ENCODE results near the gene PTPRT. TPM values are rescaled to one million over a fixed set of nuclear protein-coding genes. Genes with fewer than 3 reads are reported as not detected.

The PTPRT gene
- polyA plus RNA-seq, 4 donors, result 0.07 to 0.58 (median 0.27) TPM; not detected in 1

- 48 to 66% (median 58%) methylated on average over 6 of the region's 6 CpGs for WGBS, 3 donors
- Histone ChIP-seq H3K36me3 (ENCODE audit: control insufficient read depth in 3 of 3, insufficient read depth in 2 of 3, low read depth in 1 of 3, low read length in 3 of 3) (no peaks in the 10 kb centered on the region), H3K27me3 (ENCODE audit: control insufficient read depth in 3 of 3, insufficient read depth in 3 of 3, low read length in 3 of 3) (no peaks in the 10 kb centered on the region), H3K9me3 (ENCODE audit: control insufficient read depth in 2 of 2, insufficient read depth in 1 of 2, low read depth in 1 of 2, low read length in 1 of 2) (no peaks in the 10 kb centered on the region), H3K4me1 (ENCODE audit: control insufficient read depth in 3 of 3, insufficient read depth in 2 of 3, low read depth in 1 of 3, low read length in 2 of 3) (no peaks in the 10 kb centered on the region), H3K27ac (ENCODE audit: low read depth in 1 of 3, low read length in 2 of 3) (no peak overlapping the region), H3K4me3 (ENCODE audit: low read depth in 1 of 3, low read length in 3 of 3) (no peak overlapping the region)
- FAIRE-seq (no peak), DNase-seq (no peak)
Observed at GRCh38 chr20:42370075-42370474, 819.6 kb downstream of the PTPRT start.

DNA sequence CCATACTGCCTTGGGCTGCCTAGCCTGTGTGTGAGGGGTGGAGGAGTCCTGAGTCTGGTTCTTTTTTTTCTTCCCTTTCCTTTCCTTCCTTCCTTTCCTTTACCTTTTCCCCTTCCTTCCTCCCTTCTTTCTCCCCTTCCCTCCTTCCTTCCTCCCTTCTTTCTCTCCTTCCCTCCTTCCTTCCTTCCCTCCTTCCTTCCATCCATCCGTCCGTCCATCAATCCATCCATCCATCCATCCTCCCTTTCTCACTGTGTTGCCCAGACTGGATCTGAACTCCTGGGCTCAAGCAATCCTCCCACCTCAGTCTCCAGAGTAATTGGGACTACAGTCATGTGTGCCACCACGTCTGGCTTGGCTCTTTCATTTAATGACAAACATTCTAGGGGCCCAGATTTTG lies 820.8 kb downstream of the PTPRT start:
- 68 to 72% (median 70%) methylated on average over 3 of the region's 3 CpGs for WGBS, 3 donors
- FAIRE-seq, result no peak

GRCh38 chr20:42366626-42367025 lies 823.1 kb downstream of the PTPRT start:
- no peaks in the 10 kb centered on the region for H3K4me1 ChIP-seq (ENCODE audit: control insufficient read depth in 3 of 3, insufficient read depth in 2 of 3, low read depth in 1 of 3, low read length in 2 of 3)
- H3K4me3 ChIP-seq (ENCODE audit: low read depth in 1 of 3, low read length in 3 of 3), result no peak overlapping the region
- FAIRE-seq (no peak), DNase-seq (no peak)
- H3K36me3 ChIP-seq (ENCODE audit: control insufficient read depth in 3 of 3, insufficient read depth in 2 of 3, low read depth in 1 of 3, low read length in 3 of 3), result no peaks in the 10 kb centered on the region
- WGBS, 3 donors, result 65 to 66% (median 66%) methylated on average over 6 of the region's 6 CpGs
- H3K27ac ChIP-seq (ENCODE audit: low read depth in 1 of 3, low read length in 2 of 3), result no peak overlapping the region
- H3K9me3 ChIP-seq (ENCODE audit: control insufficient read depth in 2 of 2, insufficient read depth in 1 of 2, low read depth in 1 of 2, low read length in 1 of 2), result no peaks in the 10 kb centered on the region
- H3K27me3 ChIP-seq (ENCODE audit: control insufficient read depth in 3 of 3, insufficient read depth in 3 of 3, low read length in 3 of 3), result no peaks in the 10 kb centered on the region

More for the DNA sequence above, 820.8 kb downstream of the PTPRT start:
- Histone ChIP-seq H3K9me3 (ENCODE audit: control insufficient read depth in 2 of 2, insufficient read depth in 1 of 2, low read depth in 1 of 2, low read length in 1 of 2) (no peaks in the 10 kb centered on the region), H3K4me3 (ENCODE audit: low read depth in 1 of 3, low read length in 3 of 3) (no peak overlapping the region), H3K36me3 (ENCODE audit: control insufficient read depth in 3 of 3, insufficient read depth in 2 of 3, low read depth in 1 of 3, low read length in 3 of 3) (no peaks in the 10 kb centered on the region), H3K27me3 (ENCODE audit: control insufficient read depth in 3 of 3, insufficient read depth in 3 of 3, low read length in 3 of 3) (no peaks in the 10 kb centered on the region), H3K27ac (ENCODE audit: low read depth in 1 of 3, low read length in 2 of 3) (no peak overlapping the region), H3K4me1 (ENCODE audit: control insufficient read depth in 3 of 3, insufficient read depth in 2 of 3, low read depth in 1 of 3, low read length in 2 of 3) (no peaks in the 10 kb centered on the region)
- DNase-seq, result no peak

- Histone ChIP-seq H3K27me3 (ENCODE audit: control insufficient read depth in 3 of 3, insufficient read depth in 3 of 3, low read length in 3 of 3) (no peaks in the 10 kb centered on the region), H3K4me1 (ENCODE audit: control insufficient read depth in 3 of 3, insufficient read depth in 2 of 3, low read depth in 1 of 3, low read length in 2 of 3) (no peaks in the 10 kb centered on the region), H3K4me3 (ENCODE audit: low read depth in 1 of 3, low read length in 3 of 3) (no peak overlapping the region), H3K27ac (ENCODE audit: low read depth in 1 of 3, low read length in 2 of 3) (no peak overlapping the region), H3K36me3 (ENCODE audit: control insufficient read depth in 3 of 3, insufficient read depth in 2 of 3, low read depth in 1 of 3, low read length in 3 of 3) (no peaks in the 10 kb centered on the region), H3K9me3 (ENCODE audit: control insufficient read depth in 2 of 2, insufficient read depth in 1 of 2, low read depth in 1 of 2, low read length in 1 of 2) (no peaks in the 10 kb centered on the region)
- no peak for DNase-seq
- no peak for FAIRE-seq
- WGBS, 3 donors, result 62 to 66% (median 63%) methylated on average over 2 of the region's 2 CpGs
Observed at GRCh38 chr20:42364446-42364845, 825.3 kb downstream of the PTPRT start.

- WGBS, 3 donors, result 62 to 76% (median 64%) methylated on average over 6 of the region's 6 CpGs
- FAIRE-seq (no peak), DNase-seq (no peak)
Observed at GRCh38 chr20:42361402-42361970, 828.2 kb downstream of the PTPRT start.

GRCh38 chr20:42360621-42361020 lies 829.1 kb downstream of the PTPRT start:
- no peaks in the 10 kb centered on the region for H3K36me3 ChIP-seq (ENCODE audit: control insufficient read depth in 3 of 3, insufficient read depth in 2 of 3, low read depth in 1 of 3, low read length in 3 of 3)
- no peaks in the 10 kb centered on the region for H3K4me1 ChIP-seq (ENCODE audit: control insufficient read depth in 3 of 3, insufficient read depth in 2 of 3, low read depth in 1 of 3, low read length in 2 of 3)
- no peak overlapping the region for H3K4me3 ChIP-seq (ENCODE audit: low read depth in 1 of 3, low read length in 3 of 3)
- no peak overlapping the region for H3K27ac ChIP-seq (ENCODE audit: low read depth in 1 of 3, low read length in 2 of 3)
- FAIRE-seq, result no peak
- WGBS, 3 donors, result 85 to 91% (median 91%) methylated on average over 1 of the region's 1 CpG
- no peak for DNase-seq
- no peaks in the 10 kb centered on the region for H3K9me3 ChIP-seq (ENCODE audit: control insufficient read depth in 2 of 2, insufficient read depth in 1 of 2, low read depth in 1 of 2, low read length in 1 of 2)
- no peaks in the 10 kb centered on the region for H3K27me3 ChIP-seq (ENCODE audit: control insufficient read depth in 3 of 3, insufficient read depth in 3 of 3, low read length in 3 of 3)

More at GRCh38 chr20:42361402-42361970, 828.2 kb downstream of the PTPRT start:
- no peaks in the 10 kb centered on the region for H3K27me3 ChIP-seq (ENCODE audit: control insufficient read depth in 3 of 3, insufficient read depth in 3 of 3, low read length in 3 of 3)
- H3K36me3 ChIP-seq (ENCODE audit: control insufficient read depth in 3 of 3, insufficient read depth in 2 of 3, low read depth in 1 of 3, low read length in 3 of 3), result no peaks in the 10 kb centered on the region
- no peaks in the 10 kb centered on the region for H3K9me3 ChIP-seq (ENCODE audit: control insufficient read depth in 2 of 2, insufficient read depth in 1 of 2, low read depth in 1 of 2, low read length in 1 of 2)
- H3K4me3 ChIP-seq (ENCODE audit: low read depth in 1 of 3, low read length in 3 of 3), result no peak overlapping the region
- no peaks in the 10 kb centered on the region for H3K4me1 ChIP-seq (ENCODE audit: control insufficient read depth in 3 of 3, insufficient read depth in 2 of 3, low read depth in 1 of 3, low read length in 2 of 3)
- H3K27ac ChIP-seq (ENCODE audit: low read depth in 1 of 3, low read length in 2 of 3), result no peak overlapping the region

- H3K4me3 ChIP-seq (ENCODE audit: low read depth in 1 of 3, low read length in 3 of 3), result no peak overlapping the region
- no peaks in the 10 kb centered on the region for H3K27me3 ChIP-seq (ENCODE audit: control insufficient read depth in 3 of 3, insufficient read depth in 3 of 3, low read length in 3 of 3)
- no peaks in the 10 kb centered on the region for H3K9me3 ChIP-seq (ENCODE audit: control insufficient read depth in 2 of 2, insufficient read depth in 1 of 2, low read depth in 1 of 2, low read length in 1 of 2)
- no peak for FAIRE-seq
- WGBS, 3 donors, result 68 to 84% (median 75%) methylated on average over 10 of the region's 10 CpGs
- no peak overlapping the region for H3K27ac ChIP-seq (ENCODE audit: low read depth in 1 of 3, low read length in 2 of 3)
- no peaks in the 10 kb centered on the region for H3K36me3 ChIP-seq (ENCODE audit: control insufficient read depth in 3 of 3, insufficient read depth in 2 of 3, low read depth in 1 of 3, low read length in 3 of 3)
- DNase-seq, result no peak
- H3K4me1 ChIP-seq (ENCODE audit: control insufficient read depth in 3 of 3, insufficient read depth in 2 of 3, low read depth in 1 of 3, low read length in 2 of 3), result no peaks in the 10 kb centered on the region
Observed at GRCh38 chr20:42359617-42360016, 830.1 kb downstream of the PTPRT start.

DNA sequence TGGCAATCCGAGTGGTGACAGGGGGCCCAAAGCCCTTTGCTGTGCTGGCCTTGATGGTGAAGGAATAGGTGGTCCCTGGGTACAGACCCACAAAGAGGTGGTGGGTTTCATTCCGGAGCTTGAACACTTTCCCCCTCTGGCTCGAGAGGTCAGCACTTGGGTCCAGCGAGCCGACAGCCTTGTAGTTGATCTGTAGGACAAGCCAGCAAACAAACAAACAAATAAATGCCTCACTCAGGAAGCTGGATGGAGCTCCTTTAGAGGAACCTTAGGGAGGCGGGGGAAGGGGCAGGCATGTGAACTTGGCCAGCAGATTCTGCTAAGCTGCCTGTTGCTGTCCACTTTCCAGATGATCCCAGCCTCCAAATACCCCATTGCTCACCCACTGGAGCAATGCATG lies 837.6 kb downstream of the PTPRT start:
- H3K27ac ChIP-seq (ENCODE audit: low read depth in 1 of 3, low read length in 2 of 3), result no peak overlapping the region
- no peaks in the 10 kb centered on the region for H3K9me3 ChIP-seq (ENCODE audit: control insufficient read depth in 2 of 2, insufficient read depth in 1 of 2, low read depth in 1 of 2, low read length in 1 of 2)
- no peaks in the 10 kb centered on the region for H3K36me3 ChIP-seq (ENCODE audit: control insufficient read depth in 3 of 3, insufficient read depth in 2 of 3, low read depth in 1 of 3, low read length in 3 of 3)
- 48 to 58% (median 56%) methylated on average over 6 of the region's 6 CpGs for WGBS, 3 donors
- no peaks in the 10 kb centered on the region for H3K27me3 ChIP-seq (ENCODE audit: control insufficient read depth in 3 of 3, insufficient read depth in 3 of 3, low read length in 3 of 3)
- DNase-seq, result no peak
- no peak for FAIRE-seq
- H3K4me3 ChIP-seq (ENCODE audit: low read depth in 1 of 3, low read length in 3 of 3), result no peak overlapping the region
- no peaks in the 10 kb centered on the region for H3K4me1 ChIP-seq (ENCODE audit: control insufficient read depth in 3 of 3, insufficient read depth in 2 of 3, low read depth in 1 of 3, low read length in 2 of 3)

DNA sequence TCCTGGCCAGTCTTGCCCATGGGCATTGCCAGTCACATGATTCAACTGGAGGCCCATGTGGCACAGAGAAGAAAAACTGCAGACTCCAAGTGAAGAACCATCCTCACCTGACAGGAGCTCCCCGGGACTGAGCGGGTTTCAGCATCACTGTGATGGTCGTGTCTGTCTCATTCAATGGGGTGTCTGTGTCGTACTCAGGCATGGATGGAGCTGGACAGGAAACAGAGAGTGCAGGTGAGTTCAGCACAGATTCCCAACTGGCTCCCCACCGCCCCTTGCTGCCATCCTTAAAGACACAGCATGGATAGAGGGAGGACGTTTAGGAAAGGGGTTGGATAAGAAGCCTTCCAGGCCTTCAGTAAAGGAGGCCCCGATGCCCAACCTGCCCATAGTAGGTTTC lies 839.2 kb downstream of the PTPRT start:
- FAIRE-seq, result no peak

More for the DNA sequence above, 839.2 kb downstream of the PTPRT start:
- no peaks in the 10 kb centered on the region for H3K36me3 ChIP-seq (ENCODE audit: control insufficient read depth in 3 of 3, insufficient read depth in 2 of 3, low read depth in 1 of 3, low read length in 3 of 3)
- no peak for DNase-seq
- no peak overlapping the region for H3K4me3 ChIP-seq (ENCODE audit: low read depth in 1 of 3, low read length in 3 of 3)
- H3K9me3 ChIP-seq (ENCODE audit: control insufficient read depth in 2 of 2, insufficient read depth in 1 of 2, low read depth in 1 of 2, low read length in 1 of 2), result no peaks in the 10 kb centered on the region
- 68 to 83% (median 70%) methylated on average over 7 of the region's 7 CpGs for WGBS, 3 donors
- H3K27ac ChIP-seq (ENCODE audit: low read depth in 1 of 3, low read length in 2 of 3), result no peak overlapping the region
- no peaks in the 10 kb centered on the region for H3K27me3 ChIP-seq (ENCODE audit: control insufficient read depth in 3 of 3, insufficient read depth in 3 of 3, low read length in 3 of 3)
- H3K4me1 ChIP-seq (ENCODE audit: control insufficient read depth in 3 of 3, insufficient read depth in 2 of 3, low read depth in 1 of 3, low read length in 2 of 3), result no peaks in the 10 kb centered on the region
